ENCODE data around the gene B3GNT7.
"Not testable (repeated sequence)": the region's sequence is repeated elsewhere in the genome, so short reads cannot be mapped to it uniquely, and the experiment has no call there.

Gene B3GNT7

DNA sequence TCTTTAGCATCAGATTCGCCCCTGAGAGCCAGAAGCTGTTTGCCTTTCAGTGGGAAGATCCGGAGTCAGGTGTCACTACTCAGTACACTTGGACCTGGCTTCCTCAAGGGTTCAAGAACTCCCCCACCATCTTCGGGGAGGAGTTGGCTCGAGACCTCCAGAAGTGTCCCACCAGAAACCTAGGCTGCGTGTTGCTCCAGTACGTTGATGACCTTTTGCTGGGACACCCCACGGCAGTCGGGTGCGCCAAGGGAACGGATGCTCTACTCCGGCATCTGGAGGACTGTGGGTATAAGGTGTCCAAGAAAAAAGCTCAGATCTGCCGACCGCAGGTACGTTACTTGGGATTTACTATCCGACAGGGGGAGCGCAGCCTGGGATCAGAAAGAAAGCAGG lies 8.7 kb downstream of the B3GNT7 start:
- DNase-seq, result not testable (repeated sequence)

GRCh38 chr2:231405601-231406367 lies 10.3 kb downstream of the B3GNT7 start:
- peak; percentile 47 for DNase-seq

DNA sequence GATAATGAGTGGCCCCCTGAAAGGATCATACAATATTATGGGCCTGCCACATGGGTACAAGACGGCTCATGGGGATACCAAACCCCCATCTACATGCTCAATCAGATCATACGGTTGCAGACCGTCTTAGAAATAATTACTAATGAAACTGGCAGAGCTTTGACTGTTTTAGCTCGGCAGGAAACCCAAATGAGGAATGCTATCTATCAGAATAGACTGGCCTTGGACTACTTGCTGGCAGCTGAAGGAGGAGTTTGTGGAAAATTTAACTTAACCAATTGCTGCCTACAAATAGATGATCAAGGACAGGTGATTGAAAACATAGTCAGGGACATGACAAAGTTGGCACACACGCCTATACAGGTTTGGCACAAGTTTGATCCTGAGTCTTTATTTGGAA lies 12.2 kb downstream of the B3GNT7 start:
- not testable (repeated sequence) for DNase-seq

DNA sequence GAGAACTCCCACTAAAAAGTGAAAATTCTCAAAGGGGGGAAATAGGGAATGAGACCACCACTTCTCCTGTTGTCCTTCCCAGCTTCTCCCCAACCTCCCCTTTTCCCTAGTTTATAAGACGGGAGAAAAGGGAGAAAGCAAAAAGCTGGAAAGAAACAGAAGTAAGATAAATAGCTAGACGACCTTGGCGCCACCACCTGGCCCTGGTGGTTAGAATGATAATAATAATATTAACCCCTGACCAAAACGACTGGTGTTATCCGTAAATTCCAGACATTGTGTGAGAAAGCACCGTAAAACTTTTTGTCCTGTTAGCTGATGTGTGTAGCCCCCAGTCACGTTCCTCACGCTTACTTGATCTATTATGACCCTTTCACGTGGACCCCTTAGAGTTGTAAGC lies 12.8 kb downstream of the B3GNT7 start:
- not testable (repeated sequence) for DNase-seq

GRCh38 chr2:231409776-231410175 lies 14.3 kb downstream of the B3GNT7 start:
- DNase-seq, result no peak

DNA sequence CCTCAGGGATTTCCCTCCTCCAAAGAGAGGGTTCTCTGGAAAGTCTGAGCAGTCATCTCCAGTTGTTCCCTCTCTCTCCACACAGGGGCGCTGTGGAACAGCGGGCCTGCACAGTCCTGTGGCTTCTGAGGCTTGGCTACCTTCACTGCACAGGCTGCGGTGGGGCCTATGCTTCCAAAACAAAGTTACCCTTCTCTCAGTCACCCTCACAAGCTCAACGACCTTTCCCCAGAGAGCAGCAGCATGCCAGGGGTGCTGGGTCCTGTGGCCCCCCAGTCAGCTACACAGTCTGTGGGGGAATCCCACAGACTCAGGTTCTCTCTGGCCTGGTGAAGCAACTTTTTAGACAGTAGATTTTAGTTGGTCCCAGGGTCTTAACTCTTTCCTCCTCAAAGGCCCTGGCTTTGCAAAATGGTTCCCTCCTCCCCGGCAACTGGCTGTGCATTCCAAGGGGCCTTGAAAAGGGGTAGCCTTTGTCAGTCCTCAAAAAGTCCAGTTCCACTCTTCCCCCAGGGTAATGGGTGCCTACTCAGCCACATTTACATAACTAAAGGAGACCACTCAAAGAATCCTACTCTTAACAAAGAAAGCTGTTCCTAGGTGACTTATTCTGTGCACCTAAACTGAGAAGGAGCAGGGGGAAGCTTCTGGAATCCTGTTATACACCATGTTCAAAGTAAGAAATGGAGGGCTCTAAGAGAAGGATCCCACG lies 14.9 kb downstream of the B3GNT7 start:
- no peak for DNase-seq

- no peak for DNase-seq
These were observed 15.7 kb downstream of the B3GNT7 start for GRCh38 chr2:231411237-231411636.

GRCh38 chr2:231411831-231412617 lies 16.5 kb downstream of the B3GNT7 start:
- peak; percentile 72 for DNase-seq

DNA sequence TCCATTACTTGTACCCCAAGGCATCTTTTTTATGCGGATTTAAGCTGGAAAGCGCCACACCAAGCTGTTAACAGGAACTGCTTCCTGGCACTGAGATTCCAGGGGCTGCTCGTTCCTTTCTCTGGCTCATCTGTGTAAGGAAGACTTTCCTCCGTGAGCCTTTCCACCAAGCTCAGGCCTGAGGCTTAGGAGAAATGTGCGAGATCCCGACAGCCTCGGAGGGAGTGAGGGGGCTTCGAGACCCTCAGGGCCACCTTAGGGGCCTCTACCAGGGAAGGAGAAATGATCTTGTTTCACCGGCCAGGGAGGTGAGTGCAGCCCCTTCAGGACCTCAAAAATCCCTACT lies 17.1 kb downstream of the B3GNT7 start:
- DNase-seq, result no peak

- DNase-seq, result no peak
These were observed 17.9 kb downstream of the B3GNT7 start for GRCh38 chr2:231413456-231413855.

GRCh38 chr2:231413921-231414476 lies 18.5 kb downstream of the B3GNT7 start:
- no peak for DNase-seq

DNA sequence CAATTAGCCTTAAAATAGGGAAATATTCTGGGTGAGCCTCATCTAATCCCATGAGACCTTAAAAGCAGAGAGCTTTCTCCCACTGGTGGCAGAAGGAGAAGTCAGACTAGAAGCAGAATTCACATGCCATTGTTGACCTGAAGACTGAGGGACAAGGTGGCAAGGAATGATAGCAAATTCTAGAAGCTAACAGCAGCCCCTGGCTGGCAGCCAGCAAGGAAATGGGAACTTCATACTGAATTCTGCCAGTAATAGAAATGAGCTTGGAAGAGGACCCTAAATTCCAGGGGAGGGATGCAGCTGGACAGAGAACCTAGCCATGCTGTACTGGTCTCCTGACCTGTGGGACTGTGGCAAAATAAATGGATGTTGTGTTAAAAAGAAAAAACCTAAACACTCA lies 19.5 kb downstream of the B3GNT7 start:
- no peak for DNase-seq

GRCh38 chr2:231418820-231419640 lies 23.5 kb downstream of the B3GNT7 start:
- DNase-seq, result no peak

DNA sequence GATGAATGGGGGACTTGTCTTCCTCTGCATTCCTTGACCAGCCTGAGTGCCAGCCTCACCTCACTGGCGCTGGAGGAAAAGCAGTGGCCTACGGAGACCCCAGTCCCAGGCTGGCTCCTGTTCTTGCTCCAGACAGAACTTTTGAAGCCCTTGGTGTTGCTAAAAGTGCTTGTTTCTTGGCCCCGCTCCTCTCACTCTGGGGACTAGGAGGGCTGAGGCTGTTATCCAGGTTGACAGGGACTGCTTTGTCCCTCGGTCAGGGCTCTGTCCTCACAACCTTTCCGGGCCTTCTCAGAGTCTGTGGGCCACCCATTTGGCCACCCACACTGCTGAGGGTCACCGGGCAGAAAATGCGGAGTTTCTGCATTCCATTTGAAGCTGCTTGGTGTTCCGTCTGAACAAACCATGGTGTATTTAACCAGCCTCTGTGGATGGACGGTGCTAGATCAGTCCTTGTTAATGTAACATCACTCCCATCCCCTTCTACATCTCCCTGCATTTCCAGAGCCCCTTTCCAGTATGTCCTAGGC lies 25.6 kb downstream of the B3GNT7 start:
- no peak for DNase-seq

DNA sequence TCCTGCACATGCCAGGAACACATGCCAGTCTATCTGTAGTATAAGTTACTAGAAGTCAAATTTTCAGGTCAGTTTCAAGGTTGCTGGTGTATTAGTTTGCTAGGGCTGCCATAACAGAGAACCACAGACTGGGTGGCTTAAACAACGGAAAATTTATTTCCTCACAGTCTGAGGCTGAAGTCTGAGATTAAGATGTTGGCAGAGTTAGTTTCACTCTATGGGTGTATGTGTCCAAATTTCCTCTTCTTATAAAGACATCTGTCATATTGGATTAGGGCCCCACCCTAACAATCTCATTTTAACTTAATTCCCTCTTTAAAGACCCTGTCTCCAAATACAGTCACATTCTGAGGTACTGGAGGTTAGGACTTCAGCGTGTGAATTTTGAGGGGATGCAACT lies 26.5 kb downstream of the B3GNT7 start:
- no peak for DNase-seq

GRCh38 chr2:231423176-231423575 lies 27.7 kb downstream of the B3GNT7 start:
- no peak for DNase-seq

- DNase-seq, result no peak
These were observed 29.8 kb downstream of the B3GNT7 start for GRCh38 chr2:231425291-231425810.

DNA sequence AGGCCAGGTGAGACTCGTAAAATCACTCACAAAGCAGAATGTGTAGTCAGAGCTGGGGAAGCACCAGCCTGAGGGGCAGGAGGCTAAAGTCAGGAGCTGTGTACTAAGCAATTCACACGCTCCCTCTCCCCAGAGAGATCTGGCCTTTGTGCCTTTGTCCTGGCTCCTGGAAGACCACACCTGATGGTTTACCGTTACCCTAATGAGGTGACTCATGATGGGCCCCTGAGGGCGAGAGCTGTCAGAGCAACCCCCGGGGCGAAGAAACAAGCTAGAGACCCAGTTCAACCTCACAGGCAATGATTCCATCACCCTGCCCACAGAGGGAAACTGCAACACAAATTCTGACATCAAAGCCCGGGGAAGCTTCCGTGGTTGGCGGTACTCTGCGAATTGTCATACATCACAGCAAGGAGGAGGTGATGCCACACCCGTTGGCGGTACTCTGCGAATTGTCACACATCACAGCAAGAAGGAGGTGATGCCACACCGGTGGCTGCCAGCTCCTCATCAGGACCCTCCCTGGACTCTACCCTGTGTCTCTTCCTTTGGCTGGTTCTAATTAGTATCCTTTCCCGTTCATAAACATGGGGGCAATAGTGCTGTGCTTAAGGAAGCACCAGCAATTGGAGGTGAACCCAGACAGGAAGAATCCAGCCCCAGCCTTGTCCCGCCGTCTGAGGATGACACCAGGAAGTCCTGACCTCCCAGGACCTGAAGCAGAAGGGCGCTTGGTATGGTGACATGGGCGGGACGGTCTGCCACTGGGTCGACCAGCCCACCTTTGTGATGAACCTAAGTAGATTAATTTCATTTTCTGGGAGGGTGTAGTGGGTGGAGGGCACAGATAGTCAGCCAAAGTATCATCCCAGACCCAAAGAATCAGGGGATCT lies 30.5 kb downstream of the B3GNT7 start:
- DNase-seq, result peak; percentile 86

GRCh38 chr2:231427116-231427515 lies 31.6 kb downstream of the B3GNT7 start:
- no peak for DNase-seq

GRCh38 chr2:231429152-231429551 lies 33.6 kb downstream of the B3GNT7 start:
- DNase-seq, result no peak

GRCh38 chr2:231429901-231430300 lies 34.4 kb downstream of the B3GNT7 start:
- no peak for DNase-seq

All from CD4-positive, alpha-beta T cell treated with Interleukin-10 for 1 hour (primary cell).